ENCODE results near the gene EWSR1. TPM values are rescaled to one million over a fixed set of nuclear protein-coding genes. Genes with fewer than 3 reads are reported as not detected.
A peak's percentile ranks its signal among the peaks of the same experiment; 100 is the strongest.
"Not testable (repeated sequence)": the region's sequence is repeated elsewhere in the genome, so short reads cannot be mapped to it uniquely, and the experiment has no call there.

Gene EWSR1
- total and polyA plus RNA-seq, 2 donors (not counting 3 experiments of a cell fraction or from before 2014, with no cell fraction given), result 305 to 588 TPM

DNA sequence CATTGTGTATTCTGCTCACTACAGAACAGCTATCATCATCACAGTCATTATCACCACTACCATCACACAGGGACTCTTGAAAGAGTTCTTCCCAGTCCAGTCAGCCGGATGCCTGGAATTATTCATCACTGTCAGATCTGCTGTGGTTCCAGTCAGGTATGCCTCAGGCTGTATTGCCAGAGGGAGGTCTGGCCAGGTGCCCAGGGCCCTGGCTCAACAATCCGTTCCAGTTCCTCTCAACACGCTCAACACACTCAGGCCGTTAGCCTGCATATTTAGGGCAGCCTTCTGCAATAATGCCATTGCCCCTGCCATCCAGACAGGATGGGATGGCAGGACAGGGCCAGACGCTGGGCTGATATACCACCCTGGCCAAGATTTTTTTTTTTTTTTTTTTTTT, 76.1 kb downstream of the EWSR1 start:
- no peaks in the 10 kb centered on the region for H3K79me2 ChIP-seq (ENCODE audit: control insufficient read depth, insufficient read depth, low read length)
- H3K9me1 ChIP-seq (replicated peaks; ENCODE audit: control insufficient read depth, extremely low read depth, insufficient read depth, low read length), result no peaks in the 10 kb centered on the region
- no peak overlapping the region for H2AFZ ChIP-seq (ENCODE audit: low read depth, low read length)
- no TSS peak for BruUV-seq (replicated peaks)
- H3K27ac ChIP-seq (ENCODE audit: insufficient read depth, low read depth, low read length), result no peak overlapping the region
- dilution Hi-C loops (cut with MboI; ENCODE audit: extremely low pct_ligation_motif_present, low sequenced_read_pairs) (no loop called here), intact Hi-C loops (cut with micrococcal nuclease) (no loop called here)
- H3K4me2 ChIP-seq (ENCODE audit: insufficient read depth, low read length), result no peak overlapping the region
- DNase-seq (ENCODE audit: low read depth, low spot score), result no peak
- H3K27me3 ChIP-seq (ENCODE audit: control insufficient read depth in 2 of 2, insufficient read depth in 2 of 2, low read length in 2 of 2), result no peaks in the 10 kb centered on the region
- H3K4me3 ChIP-seq (replicated peaks in 1 of 3; ENCODE audit: insufficient read depth in 1 of 3, low read depth in 1 of 3, low read length in 3 of 3), result no peak overlapping the region
- no peak for TF ChIP-seq EZH2 (IDR thresholded peaks at IDR 0.05; ENCODE audit: borderline replicate concordance, low read depth, low read length, severe bottlenecking)
- TF ChIP-seq FOS (IDR thresholded peaks at IDR 0.05; ENCODE audit: borderline replicate concordance, insufficient read depth, low read length), result no peak
- TF ChIP-seq, protein P1, sequence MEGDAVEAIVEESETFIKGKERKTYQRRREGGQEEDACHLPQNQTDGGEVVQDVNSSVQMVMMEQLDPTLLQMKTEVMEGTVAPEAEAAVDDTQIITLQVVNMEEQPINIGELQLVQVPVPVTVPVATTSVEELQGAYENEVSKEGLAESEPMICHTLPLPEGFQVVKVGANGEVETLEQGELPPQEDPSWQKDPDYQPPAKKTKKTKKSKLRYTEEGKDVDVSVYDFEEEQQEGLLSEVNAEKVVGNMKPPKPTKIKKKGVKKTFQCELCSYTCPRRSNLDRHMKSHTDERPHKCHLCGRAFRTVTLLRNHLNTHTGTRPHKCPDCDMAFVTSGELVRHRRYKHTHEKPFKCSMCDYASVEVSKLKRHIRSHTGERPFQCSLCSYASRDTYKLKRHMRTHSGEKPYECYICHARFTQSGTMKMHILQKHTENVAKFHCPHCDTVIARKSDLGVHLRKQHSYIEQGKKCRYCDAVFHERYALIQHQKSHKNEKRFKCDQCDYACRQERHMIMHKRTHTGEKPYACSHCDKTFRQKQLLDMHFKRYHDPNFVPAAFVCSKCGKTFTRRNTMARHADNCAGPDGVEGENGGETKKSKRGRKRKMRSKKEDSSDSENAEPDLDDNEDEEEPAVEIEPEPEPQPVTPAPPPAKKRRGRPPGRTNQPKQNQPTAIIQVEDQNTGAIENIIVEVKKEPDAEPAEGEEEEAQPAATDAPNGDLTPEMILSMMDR (IDR thresholded peaks at IDR 0.05; ENCODE audit: extremely low read depth in 1 of 2, insufficient read depth in 1 of 2, low read depth in 1 of 2, low read length in 2 of 2), result no peak
- TF ChIP-seq, protein P2, sequence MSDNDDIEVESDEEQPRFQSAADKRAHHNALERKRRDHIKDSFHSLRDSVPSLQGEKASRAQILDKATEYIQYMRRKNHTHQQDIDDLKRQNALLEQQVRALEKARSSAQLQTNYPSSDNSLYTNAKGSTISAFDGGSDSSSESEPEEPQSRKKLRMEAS (IDR thresholded peaks at IDR 0.05; ENCODE audit: insufficient read depth, insufficient read length), result no peak
- no peak for TF ChIP-seq MYC (IDR thresholded peaks at IDR 0.05; ENCODE audit: low read depth, low read length)
- TF ChIP-seq GATA2 (IDR thresholded peaks at IDR 0.05; ENCODE audit: insufficient read depth, insufficient read length, low read depth, low read length), result no peak
- TF ChIP-seq JUN (IDR thresholded peaks at IDR 0.05; ENCODE audit: borderline replicate concordance, insufficient read depth, insufficient read length, low read depth), result no peak
- no peak for TF ChIP-seq POLR2A (IDR thresholded peaks at IDR 0.05; ENCODE audit: low read depth, low read length)
- TF ChIP-seq POLR2AphosphoS5 (IDR thresholded peaks at IDR 0.05; ENCODE audit: insufficient read depth, low read depth, low read length), result no peak
- peaks cover 16 to 72% of the 10 kb centered on the region in 2 experiments for H3K36me3 ChIP-seq (ENCODE audit: control insufficient read depth in 2 of 2, extremely low read depth in 1 of 2, insufficient read depth in 2 of 2, low read length in 2 of 2)
- H3K9ac ChIP-seq (replicated peaks; ENCODE audit: extremely low read depth, insufficient read depth, low read length), result no peak overlapping the region
- ChIA-PET CTCF (no interaction called here), POLR2A (interaction anchor here (0.6 kb wide), 1 partner anchor 74 kb away, joined by 3 read pairs; no protein-coding TSS in a partner anchor)
- no peaks in the 10 kb centered on the region for H4K20me1 ChIP-seq (replicated peaks; ENCODE audit: control insufficient read depth, extremely low read depth, insufficient read depth, low read length)
- H3K9me3 ChIP-seq (replicated peaks; ENCODE audit: control insufficient read depth, insufficient read depth, low read length), result no peaks in the 10 kb centered on the region
- H3K4me1 ChIP-seq (ENCODE audit: control insufficient read depth, extremely low read depth, insufficient read depth, low read length), result no peaks in the 10 kb centered on the region
- no peak for FAIRE-seq

DNA sequence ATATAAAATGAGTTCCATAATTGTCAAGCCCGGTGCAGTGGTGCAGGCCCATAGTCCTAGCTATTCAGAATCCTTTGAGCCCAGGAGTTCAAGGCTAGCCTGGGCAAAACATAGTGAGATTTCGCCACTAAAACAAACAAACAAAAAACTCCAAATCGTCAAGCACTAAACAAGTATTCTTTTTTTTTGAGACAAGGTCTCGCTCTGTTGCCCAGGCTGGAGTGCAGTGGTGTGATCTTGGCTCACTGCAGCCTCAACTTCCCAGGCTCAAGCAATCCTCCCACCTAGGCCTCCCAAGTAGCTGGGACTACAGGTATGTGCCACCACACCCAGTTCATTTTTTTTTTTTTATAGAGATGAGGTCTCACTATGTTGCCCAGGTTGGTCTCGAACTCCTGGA, 76.8 kb downstream of the EWSR1 start:
- H3K79me2 ChIP-seq (ENCODE audit: control insufficient read depth, insufficient read depth, low read length); H3K4me3 ChIP-seq (replicated peaks in 1 of 3; ENCODE audit: insufficient read depth in 1 of 3, low read depth in 1 of 3, low read length in 3 of 3); H3K4me2 ChIP-seq (ENCODE audit: insufficient read depth, low read length); CTCF ChIA-PET; H3K27me3 ChIP-seq (ENCODE audit: control insufficient read depth in 2 of 2, insufficient read depth in 2 of 2, low read length in 2 of 2); H3K9ac ChIP-seq (replicated peaks; ENCODE audit: extremely low read depth, insufficient read depth, low read length); H4K20me1 ChIP-seq (replicated peaks; ENCODE audit: control insufficient read depth, extremely low read depth, insufficient read depth, low read length); H2AFZ ChIP-seq (ENCODE audit: low read depth, low read length); intact Hi-C loops (cut with micrococcal nuclease); H3K9me3 ChIP-seq (replicated peaks; ENCODE audit: control insufficient read depth, insufficient read depth, low read length); DNase-seq (ENCODE audit: low read depth, low spot score); H3K9me1 ChIP-seq (replicated peaks; ENCODE audit: control insufficient read depth, extremely low read depth, insufficient read depth, low read length); H3K4me1 ChIP-seq (ENCODE audit: control insufficient read depth, extremely low read depth, insufficient read depth, low read length); BruUV-seq (replicated peaks); dilution Hi-C loops (cut with MboI; ENCODE audit: extremely low pct_ligation_motif_present, low sequenced_read_pairs); H3K27ac ChIP-seq (ENCODE audit: insufficient read depth, low read depth, low read length): not testable (repeated sequence)
- FAIRE-seq, result peak; percentile 21
- POLR2A ChIA-PET, result interaction anchor here (0.6 kb wide), 1 partner anchor 74 kb away, joined by 3 read pairs; no protein-coding TSS in a partner anchor
- H3K36me3 ChIP-seq (ENCODE audit: control insufficient read depth in 2 of 2, extremely low read depth in 1 of 2, insufficient read depth in 2 of 2, low read length in 2 of 2), result peaks cover 16 to 72% of the 10 kb centered on the region in 2 experiments

Data from endothelial cell of umbilical vein (primary cell).